CD8-positive, alpha-beta memory T cell (primary cell): ENCODE results near the gene ATG16L2. TPM values are rescaled to one million over a fixed set of nuclear protein-coding genes. Genes with fewer than 3 reads are reported as not detected.

ENCODE experiments used
- CTCF ChIA-PET: fragments of 350-600 bp; sonication (Branson Sonifier 250); formaldehyde crosslinking; loops from one replicate; lab custom pipeline; 2021; ENCODE audit warnings: antibody characterized with exemption; lab: Charles Lee
- POLR2A ChIA-PET: fragments of 350-600 bp; sonication (Branson Sonifier 250); formaldehyde crosslinking; loops from one replicate; lab custom pipeline; 2021; ENCODE audit warnings: antibody characterized with exemption; lab: Charles Lee
- DNase-seq, 5 donors: peaks; one replicate each; pipeline versions ENCODE4 v3.0.0 to v3.0.0-alpha.2; 2020 to 2022; ENCODE audit warnings: mixed read lengths in 1 of 5
- H3K27ac ChIP-seq: one replicate; pipeline ENCODE4 v1.7.0; 2013; ENCODE audit warnings: low read depth, mild to moderate bottlenecking, low read length, moderate library complexity
- H3K27me3 ChIP-seq: 2 replicates; pipeline ENCODE4 v1.7.0; 2013; ENCODE audit warnings: low read length, mild to moderate bottlenecking; ENCODE audit not compliant: insufficient read depth, poor library complexity, severe bottlenecking
- H3K36me3 ChIP-seq: 2 replicates; pipeline ENCODE4 v1.7.0; 2013; ENCODE audit warnings: mild to moderate bottlenecking, low read length, moderate library complexity; ENCODE audit not compliant: insufficient read depth
- H3K4me1 ChIP-seq: 2 replicates; pipeline ENCODE4 v1.7.0; 2013; ENCODE audit warnings: mild to moderate bottlenecking, low read length, moderate library complexity; ENCODE audit not compliant: insufficient read depth
- H3K4me3 ChIP-seq: 2 replicates; pipeline ENCODE4 v1.7.0; 2013; ENCODE audit warnings: mild to moderate bottlenecking, low read length
- H3K9me3 ChIP-seq: 2 replicates; pipeline ENCODE4 v1.7.0; 2013; ENCODE audit warnings: mild to moderate bottlenecking, low read length
- H3K27ac Mint-ChIP-seq, 8 donors: one replicate each; pipeline ENCODE4 v1.8.0; 2020 to 2021; ENCODE audit warnings: mixed read lengths in 8 of 8, mild to moderate bottlenecking in 6 of 8, inconsistent platforms in 3 of 8, moderate library complexity in 3 of 8
- H3K27me3 Mint-ChIP-seq, 2 donors: one replicate each; pipeline ENCODE4 v1.8.0; 2020 to 2021; ENCODE audit warnings: mixed read lengths in 2 of 2, mild to moderate bottlenecking in 1 of 2, moderate library complexity in 1 of 2
- H3K36me3 Mint-ChIP-seq, 3 donors: one replicate each; pipeline ENCODE4 v1.8.0; 2020 to 2021; ENCODE audit warnings: mixed read lengths in 3 of 3, inconsistent platforms in 1 of 3, mild to moderate bottlenecking in 1 of 3
- H3K4me1 Mint-ChIP-seq, 3 donors: one replicate each; pipeline ENCODE4 v1.8.0; 2020 to 2021; ENCODE audit warnings: mixed read lengths in 3 of 3, inconsistent platforms in 1 of 3, mild to moderate bottlenecking in 1 of 3
- H3K4me3 Mint-ChIP-seq, 7 donors: one replicate each; pipeline ENCODE4 v1.8.0; 2020 to 2021; ENCODE audit warnings: mixed read lengths in 7 of 7, mild to moderate bottlenecking in 6 of 7, moderate library complexity in 4 of 7, inconsistent platforms in 2 of 7
- H3K9me3 Mint-ChIP-seq, 5 donors: one replicate each; pipeline ENCODE4 v1.8.0; 2020 to 2022; ENCODE audit warnings: mixed read lengths in 5 of 5, mild to moderate bottlenecking in 3 of 5, moderate library complexity in 2 of 5, inconsistent platforms in 1 of 5
- polyA plus RNA-seq: library from polyadenylated mRNA; unstranded; fragments of 300-500 nt; fragmentation: Illumina TruSeq; gene quantifications from one replicate; pipeline ENCODE4 v1.2.3, GENCODE V29; 2021
- total RNA-seq, 2 experiments: library from RNA; stranded (reverse); gene quantifications; one replicate each; pipeline ENCODE4 v1.2.3, GENCODE V29; 2021

The ATG16L2 gene
- total and polyA plus RNA-seq, 3 experiments from 2014 or later, result 18.8 to 53.2 (median 50.3) TPM

DNA sequence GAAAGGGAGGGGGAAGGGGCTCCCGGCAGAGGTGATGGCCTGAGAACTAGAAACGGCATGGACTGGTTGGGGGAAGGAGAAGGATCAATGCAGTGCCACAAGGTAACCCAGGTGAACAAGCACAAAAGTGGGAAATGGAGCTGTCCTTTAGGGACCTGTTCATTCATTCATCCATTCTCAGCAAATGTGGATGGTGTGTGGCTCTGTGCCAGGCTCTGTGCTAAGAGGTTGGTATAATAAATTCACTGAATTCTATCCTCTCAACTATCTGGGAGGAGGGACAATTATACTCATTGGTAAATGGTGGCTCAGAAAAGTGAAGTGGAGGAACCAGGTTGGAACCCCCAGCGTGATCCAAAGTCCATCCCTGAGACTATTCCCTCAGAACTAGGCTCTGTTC, 43.4 kb upstream of the ATG16L2 start:
- Mint-ChIP-seq H3K27me3 (peaks cover 0 to 3% of the 10 kb centered on the region in 2 donors), H3K36me3 (peaks cover 0 to 7% (median 0%) of the 10 kb centered on the region in 3 donors), H3K9me3 (no peaks in the 10 kb centered on the region), H3K4me1 (peaks cover 8 to 16% (median 15%) of the 10 kb centered on the region in 3 donors), H3K4me3 (no peak overlapping the region), H3K27ac (no peak overlapping the region)
- Histone ChIP-seq H3K36me3 (no peaks in the 10 kb centered on the region), H3K4me3 (no peak overlapping the region), H3K27ac (no peak overlapping the region), H3K4me1 (peaks cover 4% of the 10 kb centered on the region), H3K9me3 (no peaks in the 10 kb centered on the region), H3K27me3 (no peaks in the 10 kb centered on the region)
- DNase-seq, result no peak
- ChIA-PET POLR2A (no interaction called here), CTCF (interaction anchor here (1.4 kb wide), 1 partner anchor 45 kb away, joined by 4 read pairs; no protein-coding TSS in a partner anchor)

DNA sequence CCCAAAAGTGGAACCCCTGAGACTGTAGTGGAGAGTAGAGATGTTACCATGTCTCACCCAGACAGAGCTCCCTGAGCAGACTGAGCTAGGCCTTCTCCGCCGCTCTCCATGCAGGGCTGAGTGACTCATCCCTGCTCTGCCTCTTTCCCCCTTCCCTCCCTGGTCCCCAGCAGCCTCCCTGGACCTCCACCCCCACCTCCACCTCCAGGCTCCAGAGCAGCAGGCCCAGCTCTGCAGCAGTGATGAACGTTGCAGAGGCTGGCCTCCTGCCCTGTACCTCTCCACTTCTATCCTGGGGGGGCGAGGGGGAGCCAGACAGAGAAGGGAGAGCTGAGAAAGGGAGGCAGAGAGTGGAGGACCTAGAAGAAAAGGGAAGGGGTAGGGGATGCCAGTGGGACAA, 42.7 kb upstream of the ATG16L2 start:
- Histone ChIP-seq H3K4me3 (no peak overlapping the region), H3K4me1 (peaks cover 4% of the 10 kb centered on the region), H3K27me3 (no peaks in the 10 kb centered on the region), H3K36me3 (no peaks in the 10 kb centered on the region), H3K9me3 (no peaks in the 10 kb centered on the region), H3K27ac (no peak overlapping the region)
- DNase-seq, result no peak
- H3K9me3 Mint-ChIP-seq, result no peaks in the 10 kb centered on the region
- H3K27me3 Mint-ChIP-seq, result peaks cover 0 to 3% of the 10 kb centered on the region in 2 donors
- H3K36me3 Mint-ChIP-seq, result peaks cover 0 to 7% (median 0%) of the 10 kb centered on the region in 3 donors
- peak overlapping the region in 1 of 8 donors; percentile 43 for H3K27ac Mint-ChIP-seq
- ChIA-PET POLR2A (no interaction called here), CTCF (interaction anchor here (1.4 kb wide), 1 partner anchor 46 kb away, joined by 4 read pairs; no protein-coding TSS in a partner anchor)
- no peak overlapping the region for H3K4me3 Mint-ChIP-seq
- peaks cover 11 to 24% (median 22%) of the 10 kb centered on the region in 3 donors for H3K4me1 Mint-ChIP-seq

DNA sequence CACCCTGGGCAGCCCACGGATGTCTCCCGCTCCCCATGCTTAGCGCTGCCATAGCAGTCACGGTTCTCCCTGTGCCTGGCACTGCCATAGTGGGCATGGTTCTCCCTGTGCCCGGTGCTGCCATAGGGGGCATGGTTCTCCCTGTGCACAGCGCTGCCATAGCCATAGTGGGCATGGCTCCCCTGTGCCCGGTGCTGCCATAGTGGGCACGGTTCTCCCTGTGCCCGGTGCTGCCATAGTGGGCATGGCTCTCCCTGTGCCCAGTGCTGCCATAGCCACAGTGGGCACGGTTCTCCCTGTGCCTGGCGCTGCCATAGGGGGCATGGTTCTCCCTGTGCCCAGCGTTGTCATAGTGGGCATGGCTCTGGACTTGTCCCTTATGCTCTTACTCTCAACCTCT, 42.2 kb upstream of the ATG16L2 start:
- Mint-ChIP-seq H3K36me3 (peaks cover 0 to 7% (median 0%) of the 10 kb centered on the region in 3 donors), H3K9me3 (no peaks in the 10 kb centered on the region), H3K4me3 (no peak overlapping the region), H3K27ac (peak overlapping the region in 2 of 8 donors; percentile 44 to 58), H3K4me1 (peaks cover 13 to 26% (median 26%) of the 10 kb centered on the region in 3 donors), H3K27me3 (peaks cover 0 to 1% of the 10 kb centered on the region in 2 donors)
- peaks cover 4% of the 10 kb centered on the region for H3K4me1 ChIP-seq
- no peaks in the 10 kb centered on the region for H3K36me3 ChIP-seq
- ChIA-PET CTCF (interaction anchor here (1.4 kb wide), 1 partner anchor 47 kb away, joined by 4 read pairs; no protein-coding TSS in a partner anchor), POLR2A (no interaction called here)
- no peaks in the 10 kb centered on the region for H3K27me3 ChIP-seq
- DNase-seq, result no peak
- no peak overlapping the region for H3K4me3 ChIP-seq
- no peaks in the 10 kb centered on the region for H3K9me3 ChIP-seq
- no peak overlapping the region for H3K27ac ChIP-seq

DNA sequence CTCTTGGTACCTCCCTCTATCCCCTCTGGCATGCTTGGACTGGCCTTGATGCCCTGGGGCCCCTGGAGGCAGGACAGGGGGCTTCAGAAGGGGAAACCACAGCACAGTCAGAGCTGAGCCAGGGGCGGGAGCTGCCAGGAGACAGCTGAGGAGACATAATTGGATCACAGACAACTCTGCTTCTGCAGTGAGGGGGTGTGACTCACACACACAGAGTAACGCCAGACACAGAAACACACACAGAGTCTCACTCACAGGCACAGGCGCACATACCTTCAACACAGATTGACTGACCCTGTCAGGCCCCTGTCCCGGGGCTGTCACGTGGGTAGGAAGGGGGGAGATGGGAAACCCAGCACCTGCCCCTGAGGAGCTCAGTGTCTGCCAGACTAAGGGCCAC, 40.9 kb upstream of the ATG16L2 start:
- H3K27me3 ChIP-seq, result no peaks in the 10 kb centered on the region
- Mint-ChIP-seq H3K27ac (peak overlapping the region in 1 of 8 donors; percentile 21), H3K36me3 (peaks cover 0 to 7% (median 0%) of the 10 kb centered on the region in 3 donors), H3K4me3 (no peak overlapping the region), H3K9me3 (no peaks in the 10 kb centered on the region), H3K27me3 (peaks cover 0 to 1% of the 10 kb centered on the region in 2 donors), H3K4me1 (peaks cover 11 to 31% (median 26%) of the 10 kb centered on the region in 3 donors)
- H3K27ac ChIP-seq, result no peak overlapping the region
- CTCF ChIA-PET, result no interaction called here
- H3K4me3 ChIP-seq, result no peak overlapping the region
- no peaks in the 10 kb centered on the region for H3K9me3 ChIP-seq
- peaks cover 4% of the 10 kb centered on the region for H3K4me1 ChIP-seq
- DNase-seq, result no peak
- no peaks in the 10 kb centered on the region for H3K36me3 ChIP-seq
- POLR2A ChIA-PET, result no interaction called here

DNA sequence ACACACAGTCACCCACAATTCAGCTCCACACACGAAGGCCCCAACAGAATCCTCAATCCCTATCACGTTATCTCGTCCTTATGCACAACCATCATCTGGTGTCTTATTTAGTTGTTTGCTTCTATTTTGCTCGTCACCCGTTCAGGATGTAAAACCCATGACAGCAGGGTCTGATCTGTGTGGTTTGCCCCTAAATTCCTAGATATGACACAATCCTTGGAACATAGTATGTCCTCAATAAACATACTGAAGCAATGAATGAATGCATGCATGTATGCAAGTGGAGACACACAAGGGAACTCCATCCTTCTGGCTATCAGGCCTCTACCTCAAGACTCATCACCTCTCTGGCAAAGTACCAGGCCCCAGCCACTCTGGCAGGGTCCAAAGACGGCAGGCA, 40.5 kb upstream of the ATG16L2 start:
- Histone ChIP-seq H3K4me1 (peaks cover 4% of the 10 kb centered on the region), H3K27ac (no peak overlapping the region), H3K4me3 (no peak overlapping the region), H3K36me3 (no peaks in the 10 kb centered on the region), H3K27me3 (no peaks in the 10 kb centered on the region), H3K9me3 (no peaks in the 10 kb centered on the region)
- peak overlapping the region in 1 of 8 donors; percentile 61 for H3K27ac Mint-ChIP-seq
- DNase-seq, result no peak
- no peaks in the 10 kb centered on the region for H3K9me3 Mint-ChIP-seq
- no peaks in the 10 kb centered on the region for H3K27me3 Mint-ChIP-seq
- H3K36me3 Mint-ChIP-seq, result peaks cover 0 to 7% (median 0%) of the 10 kb centered on the region in 3 donors
- peak overlapping the region in 1 of 7 donors; percentile 35 for H3K4me3 Mint-ChIP-seq
- peaks cover 11 to 33% (median 26%) of the 10 kb centered on the region in 3 donors for H3K4me1 Mint-ChIP-seq
- ChIA-PET POLR2A (no interaction called here), CTCF (no interaction called here)

DNA sequence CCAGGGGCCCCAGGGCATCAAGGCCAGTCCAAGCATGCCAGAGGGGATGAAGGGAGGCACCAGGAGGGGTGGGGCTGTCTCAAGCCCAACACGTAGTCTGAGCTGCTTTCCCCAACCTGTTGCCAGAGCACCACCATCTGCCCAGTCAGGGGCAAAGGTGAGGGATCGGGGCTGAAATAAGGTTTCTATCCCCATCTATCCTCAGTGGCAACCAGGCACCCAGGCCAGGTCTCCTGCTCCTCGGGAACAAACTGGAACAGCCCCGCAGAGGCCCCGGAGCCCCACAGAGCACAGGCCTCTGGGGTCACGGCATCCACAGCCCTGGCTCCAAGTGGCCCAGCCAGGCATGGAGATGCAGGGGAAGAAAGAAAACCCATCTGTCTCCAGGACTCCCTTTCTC, 39.7 kb upstream of the ATG16L2 start:
- Mint-ChIP-seq H3K36me3 (peaks cover 0 to 7% (median 0%) of the 10 kb centered on the region in 3 donors), H3K27me3 (no peaks in the 10 kb centered on the region), H3K27ac (no peak overlapping the region), H3K4me3 (no peak overlapping the region), H3K9me3 (no peaks in the 10 kb centered on the region), H3K4me1 (peaks cover 16 to 36% (median 27%) of the 10 kb centered on the region in 3 donors)
- H3K27ac ChIP-seq, result no peak overlapping the region
- H3K27me3 ChIP-seq, result no peaks in the 10 kb centered on the region
- H3K4me3 ChIP-seq, result no peak overlapping the region
- H3K36me3 ChIP-seq, result no peaks in the 10 kb centered on the region
- no peak for DNase-seq
- H3K4me1 ChIP-seq, result peaks cover 4% of the 10 kb centered on the region
- POLR2A ChIA-PET, result no interaction called here
- H3K9me3 ChIP-seq, result no peaks in the 10 kb centered on the region
- CTCF ChIA-PET, result no interaction called here

DNA sequence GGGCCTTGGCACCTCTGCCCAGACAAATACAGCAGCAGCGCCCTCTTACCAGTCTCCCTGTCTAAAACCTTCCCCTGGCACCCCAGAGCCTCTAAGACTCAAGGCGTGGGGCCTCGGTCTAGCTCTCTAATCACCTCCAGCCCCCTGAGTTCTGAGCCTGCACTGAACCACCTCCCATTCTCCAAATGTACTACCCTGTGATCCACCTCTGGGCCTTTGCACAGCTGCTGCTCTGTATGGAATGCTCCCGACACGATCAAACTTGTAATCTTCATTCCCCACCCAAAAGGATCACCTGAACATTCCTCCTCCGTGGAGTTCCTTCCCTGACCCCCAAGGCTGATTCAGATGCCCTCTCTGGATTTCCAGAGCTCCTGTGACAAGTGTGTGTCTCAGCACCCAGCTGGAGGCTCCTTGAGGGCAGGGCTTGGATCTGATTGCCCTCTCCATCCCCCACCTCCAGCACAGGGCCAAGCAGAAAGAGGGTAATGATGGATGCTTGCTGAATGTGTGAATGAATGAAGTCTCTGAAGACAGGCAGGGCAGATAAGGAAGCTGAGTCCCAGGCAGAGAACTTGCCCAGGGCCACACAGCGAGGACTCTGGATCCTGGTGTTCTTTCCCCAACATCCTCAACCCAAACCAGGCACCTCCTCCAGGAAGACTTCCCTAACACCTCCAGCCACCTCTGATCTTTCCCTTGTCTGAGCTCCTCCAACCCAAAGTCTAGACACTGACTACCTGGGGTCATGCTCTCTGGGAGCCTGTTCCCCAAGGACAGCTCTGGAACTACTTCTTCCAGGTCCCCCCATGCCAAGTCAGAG, 38.7 kb upstream of the ATG16L2 start:
- POLR2A ChIA-PET, result no interaction called here
- no peaks in the 10 kb centered on the region for H3K9me3 Mint-ChIP-seq
- Histone ChIP-seq H3K9me3 (no peaks in the 10 kb centered on the region), H3K4me3 (no peak overlapping the region), H3K27ac (peak overlapping the region; percentile 79), H3K4me1 (peaks cover 6% of the 10 kb centered on the region), H3K27me3 (no peaks in the 10 kb centered on the region), H3K36me3 (no peaks in the 10 kb centered on the region)
- peaks cover 0 to 7% (median 0%) of the 10 kb centered on the region in 3 donors for H3K36me3 Mint-ChIP-seq
- CTCF ChIA-PET, result interaction anchor here (0.7 to 2.1 kb wide), 3 partner anchors 17 to 402 kb away, joined by 3 to 10 read pairs (median 3); no protein-coding TSS in a partner anchor
- no peaks in the 10 kb centered on the region for H3K27me3 Mint-ChIP-seq
- H3K4me1 Mint-ChIP-seq, result peaks cover 21 to 46% (median 34%) of the 10 kb centered on the region in 3 donors
- no peak for DNase-seq
- no peak overlapping the region for H3K4me3 Mint-ChIP-seq
- H3K27ac Mint-ChIP-seq, result peak overlapping the region in 4 of 8 donors; percentile 11 to 90 (median 54)
